H1 (cell line): Measurements from ENCODE around the gene HMGCLL1. TPM values are rescaled to one million over a fixed set of nuclear protein-coding genes. Genes with fewer than 3 reads are reported as not detected.

Experiments
- CTCF ChIA-PET: fragments of 300-600 bp; sonication (Branson Sonifier 250); formaldehyde crosslinking; loops from one replicate; lab custom pipeline; 2021; ENCODE audit not compliant: partially characterized antibody; lab: Charles Lee
- POLR2A ChIA-PET: fragments of 300-600 bp; sonication (Branson Sonifier 250); formaldehyde crosslinking; loops from one replicate; lab custom pipeline; 2021; ENCODE audit warnings: inconsistent platforms; ENCODE audit not compliant: partially characterized antibody; lab: Charles Lee
- DNase-seq, 2 experiments: peaks; one replicate each; pipeline versions ENCODE4 v3.0.0 to v3.0.0-alpha.2; 2010 to 2022; ENCODE audit warnings: low spot score in 2 of 2, low read depth in 1 of 2, mixed read lengths in 1 of 2
- FAIRE-seq: peaks from 2 replicates; lab custom pipeline; 2011; peaks lifted over from hg19 to GRCh38; lab: Jason Lieb, UNC
- H2AFZ ChIP-seq: 2 replicates; pipeline ENCODE4 v1.8.1; 2012; ENCODE audit warnings: low read length, inconsistent platforms
- H2AK5ac ChIP-seq: 2 replicates; pipeline ENCODE4 v1.6.1; 2013; ENCODE audit warnings: low read depth, low read length
- H2BK120ac ChIP-seq: replicated peaks from 2 replicates; pipeline ENCODE3; 2013; ENCODE audit warnings: low read depth, low read length, inconsistent platforms
- H2BK12ac ChIP-seq: 2 replicates; pipeline ENCODE4 v1.6.1; 2013; ENCODE audit warnings: low read depth, low read length
- H2BK15ac ChIP-seq: 2 replicates; pipeline ENCODE4 v1.6.1; 2013; ENCODE audit warnings: low read length
- H2BK20ac ChIP-seq: 2 replicates; pipeline ENCODE4 v1.6.1; 2013; ENCODE audit warnings: low read length
- H2BK5ac ChIP-seq: 2 replicates; pipeline ENCODE4 v1.6.1; 2013; ENCODE audit warnings: low read depth, low read length
- H3K14ac ChIP-seq: 2 replicates; pipeline ENCODE4 v1.6.1; 2013; ENCODE audit warnings: inconsistent platforms; ENCODE audit not compliant: insufficient read length
- H3K18ac ChIP-seq: 2 replicates; pipeline ENCODE4 v1.6.1; 2013; ENCODE audit warnings: low read length; ENCODE audit errors: extremely low read depth
- H3K23ac ChIP-seq: 2 replicates; pipeline ENCODE4 v1.6.1; 2013; ENCODE audit warnings: inconsistent platforms; ENCODE audit not compliant: insufficient read length
- H3K23me2 ChIP-seq: 2 replicates; pipeline ENCODE4 v1.6.1; 2013; ENCODE audit warnings: low read depth, low read length
- H3K27ac ChIP-seq: 2 replicates; pipeline ENCODE4 v1.6.1; 2011; ENCODE audit warnings: low read depth, low read length, inconsistent platforms
- H3K27me3 ChIP-seq, 4 experiments: replicated peaks in 1 of 4; 1 replicate in 1 of 4; 2 replicates in 3 of 4; pipeline versions ENCODE4 v1.6.1 to v1.8.1; 2011 to 2013; ENCODE audit warnings: low read length in 3 of 4, mild to moderate bottlenecking in 3 of 4, inconsistent platforms in 2 of 4, mixed read lengths in 2 of 4, moderate library complexity in 1 of 4; ENCODE audit not compliant: control insufficient read depth in 3 of 4, insufficient read depth in 3 of 4; ENCODE audit errors: extremely low read depth in 1 of 4
- H3K36me3 ChIP-seq, 4 experiments: 2 replicates each; pipeline versions ENCODE4 v1.6.1 to v1.8.1; 2011 to 2013; ENCODE audit warnings: mild to moderate bottlenecking in 4 of 4, low read length in 3 of 4, moderate library complexity in 2 of 4, control low read depth in 1 of 4, inconsistent platforms in 1 of 4; ENCODE audit not compliant: insufficient read depth in 4 of 4, control insufficient read depth in 2 of 4
- H3K4ac ChIP-seq: replicated peaks from 2 replicates; pipeline ENCODE3; 2013; ENCODE audit warnings: low read length, low read depth, mixed read lengths, inconsistent platforms; ENCODE audit not compliant: insufficient read length
- H3K4me1 ChIP-seq, 4 experiments: replicated peaks in 1 of 4; 1 replicate in 1 of 4; 2 replicates in 3 of 4; pipeline versions ENCODE4 v1.6.1 to v1.8.1; 2011 to 2013; ENCODE audit warnings: low read length in 3 of 4, inconsistent platforms in 2 of 4, mixed read lengths in 1 of 4; ENCODE audit not compliant: insufficient read depth in 4 of 4, control insufficient read depth in 3 of 4
- H3K4me2 ChIP-seq, 2 experiments: 2 replicates each; pipeline versions ENCODE4 v1.6.1 to v1.8.1; 2011 to 2013; ENCODE audit warnings: low read depth in 2 of 2, low read length in 2 of 2, control low read depth in 1 of 2, inconsistent platforms in 1 of 2, mild to moderate bottlenecking in 1 of 2; ENCODE audit not compliant: insufficient read depth in 1 of 2
- H3K4me3 ChIP-seq, 4 experiments: fragments of 200-600, 300-600 bp in 1 of 4; sonication (generic), shearing (Covaris generic), sonication (Bioruptor Twin) in 1 of 4; 2 replicates each; pipeline versions ENCODE4 v1.5.1 to v1.8.1; 2011 to 2016; ENCODE audit warnings: low read length in 4 of 4, low read depth in 3 of 4, control low read depth in 2 of 4, inconsistent platforms in 2 of 4, mild to moderate bottlenecking in 2 of 4, mixed read lengths in 1 of 4, moderate library complexity in 1 of 4; ENCODE audit not compliant: insufficient read depth in 2 of 4; ENCODE audit errors: extremely low read depth in 1 of 4
- H3K56ac ChIP-seq: replicated peaks from 2 replicates; pipeline ENCODE3; 2013; ENCODE audit warnings: low read depth, mild to moderate bottlenecking, mixed read lengths, low read length, inconsistent platforms; ENCODE audit not compliant: insufficient read length
- H3K79me1 ChIP-seq: 2 replicates; pipeline ENCODE4 v1.6.1; 2013; ENCODE audit warnings: low read depth, low read length, control low read depth
- H3K79me2 ChIP-seq, 2 experiments: 2 replicates each; pipeline versions ENCODE4 v1.6.1 to v1.8.1; 2012 to 2013; ENCODE audit warnings: low read length in 2 of 2, mild to moderate bottlenecking in 2 of 2, inconsistent platforms in 1 of 2; ENCODE audit not compliant: insufficient read depth in 2 of 2, control insufficient read depth in 1 of 2
- H3K9ac ChIP-seq, 4 experiments: replicated peaks in 1 of 4; 1 replicate in 1 of 4; 2 replicates in 3 of 4; pipeline versions ENCODE4 v1.6.1 to v1.8.1; 2011 to 2013; ENCODE audit warnings: low read depth in 3 of 4, low read length in 3 of 4, control low read depth in 2 of 4, mild to moderate bottlenecking in 2 of 4, moderate library complexity in 2 of 4, inconsistent platforms in 1 of 4; ENCODE audit errors: extremely low read depth in 1 of 4
- H3K9me3 ChIP-seq, 2 experiments: 2 replicates each; pipeline versions ENCODE4 v1.6.1 to v1.8.1; 2012 to 2013; ENCODE audit warnings: mild to moderate bottlenecking in 2 of 2, moderate library complexity in 2 of 2, control low read depth in 1 of 2, inconsistent platforms in 1 of 2, low read depth in 1 of 2, low read length in 1 of 2, mixed read lengths in 1 of 2; ENCODE audit not compliant: insufficient read depth in 2 of 2
- H4K20me1 ChIP-seq, 2 experiments: replicated peaks in 1 of 2; 2 replicates each; pipeline versions ENCODE3 to v1.8.1; 2011 to 2013; ENCODE audit warnings: inconsistent platforms in 2 of 2, low read length in 2 of 2, mild to moderate bottlenecking in 1 of 2; ENCODE audit not compliant: insufficient read depth in 2 of 2, control insufficient read depth in 1 of 2
- H4K5ac ChIP-seq: 2 replicates; pipeline ENCODE4 v1.6.1; 2013; ENCODE audit warnings: low read length, low read depth, mixed read lengths, inconsistent platforms; ENCODE audit not compliant: insufficient read length
- H4K8ac ChIP-seq: 2 replicates; pipeline ENCODE4 v1.8.0; 2013; ENCODE audit warnings: mild to moderate bottlenecking, moderate library complexity, low read length, inconsistent platforms; ENCODE audit not compliant: insufficient read depth; ENCODE audit errors: extremely low read depth
- H4K91ac ChIP-seq: replicated peaks from 2 replicates; pipeline ENCODE3; 2013; ENCODE audit warnings: low read length, mixed read lengths, inconsistent platforms; ENCODE audit not compliant: insufficient read length
- CEBPB ChIP-seq: IDR thresholded peaks from 2 replicates; pipeline ENCODE4 v1.6.1; 2012; ENCODE audit warnings: low read depth, low read length
- HDAC2 ChIP-seq, 2 experiments: fragments of 300-600 bp in 1 of 2; sonication (generic) in 1 of 2; IDR thresholded peaks; 2 replicates each; pipeline ENCODE4 v1.6.1; 2011 to 2012; ENCODE audit warnings: low read depth in 2 of 2, low read length in 2 of 2, mild to moderate bottlenecking in 2 of 2, moderate library complexity in 2 of 2, borderline replicate concordance in 1 of 2, inconsistent platforms in 1 of 2
- HDAC6 ChIP-seq: IDR thresholded peaks from one replicate; pipeline ENCODE4 v1.7.1; 2012; ENCODE audit warnings: low read depth, mild to moderate bottlenecking, inconsistent platforms, low read length, moderate library complexity
- KDM4A ChIP-seq: IDR thresholded peaks from one replicate; pipeline ENCODE4 v1.7.1; 2012; ENCODE audit warnings: low read depth, mild to moderate bottlenecking, moderate library complexity, low read length, inconsistent platforms; ENCODE audit not compliant: severe bottlenecking
- RAD21 ChIP-seq, 2 experiments: IDR thresholded peaks in 1 of 2; conservative IDR thresholded peaks in 1 of 2; 2 replicates each; pipeline ENCODE4 v1.6.1; 2011; ENCODE audit warnings: low read depth in 2 of 2, low read length in 2 of 2, improper control_type of control experiment in 1 of 2, inconsistent platforms in 1 of 2, mild to moderate bottlenecking in 1 of 2, moderate library complexity in 1 of 2
- RFX5 ChIP-seq: IDR thresholded peaks from 2 replicates; pipeline ENCODE4 v1.6.1; 2011; ENCODE audit warnings: low read depth, low read length, improper control_type of control experiment, borderline replicate concordance
- SP1 ChIP-seq: IDR thresholded peaks from 2 replicates; pipeline ENCODE4 v1.6.1; 2011; ENCODE audit warnings: low read depth, low read length
- TEAD4 ChIP-seq: IDR thresholded peaks from 2 replicates; pipeline ENCODE4 v1.6.1; 2012; ENCODE audit warnings: low read depth, low read length, inconsistent platforms, mixed read lengths
- WGBS, 2 experiments: shearing (Covaris generic) in 1 of 2; methylation state at CpG; one replicate each; pipeline versions ENCODE4 v1.1.6 to v1.1.7; 2013 to 2015; ENCODE audit warnings: low lambda C conversion rate in 2 of 2, mixed read lengths in 2 of 2, inconsistent platforms in 1 of 2, low coverage in 1 of 2, missing lambda C conversion rate in 1 of 2; ENCODE audit not compliant: insufficient replicate concordance in 2 of 2, insufficient coverage in 1 of 2, insufficient read length in 1 of 2; ENCODE audit errors: extremely low coverage in 1 of 2, missing lambda C conversion rate in 1 of 2; 5-methylcytosine and 5-hydroxymethylcytosine counted together
- polyA plus RNA-seq, 7 experiments: library from polyadenylated mRNA; depleted of rRNA in 3 of 7; stranded (reverse) in 5 of 7; unstranded in 2 of 7; fragments of >200 nt in 5 of 7; fragments of 200-250 nt in 2 of 7; gene quantifications; 1 replicate in 5 of 7; 2 replicates in 1 of 7; 4 replicates in 1 of 7; pipeline versions ENCODE4 v1.2.1 to v1.2.3, GENCODE V29; 2011 to 2013; ENCODE audit warnings: missing spikeins in 2 of 7, mixed read lengths in 2 of 7
- total RNA-seq: library from RNA; stranded (reverse); fragmentation: NEBNext Ultra II Directional; extraction: Animal tissue kit (Norgen Biotek cat#: 25700); gene quantifications from 2 replicates; pipeline ENCODE4 v1.2.1, GENCODE V29; 2021
- TF ChIP-seq, protein P1 (sequence below), 3 experiments: IDR thresholded peaks; 1 replicate in 2 of 3; 2 replicates in 1 of 3; pipeline versions ENCODE4 v1.5.1 to v1.6.1; 2011; ENCODE audit warnings: low read length in 3 of 3, mild to moderate bottlenecking in 3 of 3, inconsistent platforms in 2 of 3, low read depth in 1 of 3, moderate library complexity in 1 of 3; ENCODE audit not compliant: insufficient read depth in 1 of 3; ENCODE audit errors: control extremely low read depth in 1 of 3

The HMGCLL1 gene
- total and polyA plus RNA-seq, 2 of the 8 experiments (the other 6 are each of a cell fraction or from before 2014, with no cell fraction given): 0.06 to 0.41 TPM

DNA sequence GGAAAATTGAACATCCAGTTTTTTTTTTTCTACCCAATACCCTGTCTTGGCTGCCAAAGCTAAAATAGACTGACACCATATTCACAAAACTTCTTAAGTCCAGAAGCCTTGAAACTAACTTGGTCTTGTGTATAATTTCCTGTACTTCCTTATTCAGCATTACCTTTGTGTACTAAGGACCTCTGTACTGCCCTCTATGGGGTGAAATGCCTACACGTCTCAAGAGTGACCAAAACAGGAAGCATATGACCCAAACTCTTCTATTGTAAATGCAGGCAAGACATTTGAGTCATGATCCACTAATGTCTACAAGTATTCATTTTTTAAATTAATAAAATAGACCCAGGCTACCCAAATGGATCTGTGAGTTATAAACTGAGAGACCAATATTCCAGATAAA lies 50.4 kb downstream of the HMGCLL1 start:
- H2BK20ac ChIP-seq: no peak overlapping the region
- H3K27ac ChIP-seq: no peak overlapping the region
- no peak for TF ChIP-seq HDAC6
- TF ChIP-seq RFX5: no peak
- TF ChIP-seq, protein P1, sequence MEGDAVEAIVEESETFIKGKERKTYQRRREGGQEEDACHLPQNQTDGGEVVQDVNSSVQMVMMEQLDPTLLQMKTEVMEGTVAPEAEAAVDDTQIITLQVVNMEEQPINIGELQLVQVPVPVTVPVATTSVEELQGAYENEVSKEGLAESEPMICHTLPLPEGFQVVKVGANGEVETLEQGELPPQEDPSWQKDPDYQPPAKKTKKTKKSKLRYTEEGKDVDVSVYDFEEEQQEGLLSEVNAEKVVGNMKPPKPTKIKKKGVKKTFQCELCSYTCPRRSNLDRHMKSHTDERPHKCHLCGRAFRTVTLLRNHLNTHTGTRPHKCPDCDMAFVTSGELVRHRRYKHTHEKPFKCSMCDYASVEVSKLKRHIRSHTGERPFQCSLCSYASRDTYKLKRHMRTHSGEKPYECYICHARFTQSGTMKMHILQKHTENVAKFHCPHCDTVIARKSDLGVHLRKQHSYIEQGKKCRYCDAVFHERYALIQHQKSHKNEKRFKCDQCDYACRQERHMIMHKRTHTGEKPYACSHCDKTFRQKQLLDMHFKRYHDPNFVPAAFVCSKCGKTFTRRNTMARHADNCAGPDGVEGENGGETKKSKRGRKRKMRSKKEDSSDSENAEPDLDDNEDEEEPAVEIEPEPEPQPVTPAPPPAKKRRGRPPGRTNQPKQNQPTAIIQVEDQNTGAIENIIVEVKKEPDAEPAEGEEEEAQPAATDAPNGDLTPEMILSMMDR (IDR thresholded peaks at IDR 0.05; ENCODE audit: control extremely low read depth in 1 of 3, insufficient read depth in 1 of 3, low read depth in 1 of 3, low read length in 3 of 3): peak in 2 of 3 experiments; percentile 40 to 66; a peak in 2 of 4 replicates
- TF ChIP-seq TEAD4: peak; percentile 65
- peak; percentile 26 to 46; a peak in 3 of 4 replicates for TF ChIP-seq RAD21 (IDR thresholded peaks at IDR 0.05 in 1 of 2, conservative IDR thresholded peaks at IDR 0.05 in 1 of 2; ENCODE audit: low read depth in 2 of 2, low read length in 2 of 2)
- TF ChIP-seq HDAC2 (IDR thresholded peaks at IDR 0.05; ENCODE audit: borderline replicate concordance in 1 of 2, low read depth in 2 of 2, low read length in 2 of 2): no peak
- TF ChIP-seq SP1: no peak
- no peak for TF ChIP-seq KDM4A
- no peak for TF ChIP-seq CEBPB
- H3K18ac ChIP-seq: no peak overlapping the region
- H3K4me2 ChIP-seq: no peak overlapping the region
- H2BK5ac ChIP-seq: no peak overlapping the region
- no peak overlapping the region for H2BK120ac ChIP-seq
- ChIA-PET POLR2A (no interaction called here), CTCF (interaction anchor here (0.5 to 2.0 kb wide), 12 partner anchors 8 to 419 kb away, joined by 3 to 20 read pairs (median 3); no protein-coding TSS in a partner anchor)
- H3K14ac ChIP-seq: no peak overlapping the region
- H3K4ac ChIP-seq: no peak overlapping the region
- FAIRE-seq: no peak
- 35% methylated on average over 1 of the region's 1 CpG; no CpG with 5 or more reads in 1 of the 2 experiments for WGBS, 2 experiments
- H3K56ac ChIP-seq: no peak overlapping the region
- no peak overlapping the region for H2BK15ac ChIP-seq
- no peaks in the 10 kb centered on the region for H3K23me2 ChIP-seq
- H4K91ac ChIP-seq: no peak overlapping the region
- no peak overlapping the region for H3K23ac ChIP-seq
- H3K9ac ChIP-seq: no peak overlapping the region
- DNase-seq: no peak
- H3K4me3 ChIP-seq: no peak overlapping the region
- no peak overlapping the region for H4K5ac ChIP-seq
- no peaks in the 10 kb centered on the region for H3K79me2 ChIP-seq
- no peak overlapping the region for H2AFZ ChIP-seq
- H3K4me1 ChIP-seq: no peaks in the 10 kb centered on the region
- H2BK12ac ChIP-seq: no peak overlapping the region
- H2AK5ac ChIP-seq: no peak overlapping the region
- H3K36me3 ChIP-seq: no peaks in the 10 kb centered on the region
- no peaks in the 10 kb centered on the region for H4K20me1 ChIP-seq
- no peak overlapping the region for H4K8ac ChIP-seq
- no peaks in the 10 kb centered on the region for H3K79me1 ChIP-seq
- H3K9me3 ChIP-seq: no peaks in the 10 kb centered on the region
- no peaks in the 10 kb centered on the region for H3K27me3 ChIP-seq
